ENCODE measurements around the gene GABBR2.

Gene GABBR2

DNA sequence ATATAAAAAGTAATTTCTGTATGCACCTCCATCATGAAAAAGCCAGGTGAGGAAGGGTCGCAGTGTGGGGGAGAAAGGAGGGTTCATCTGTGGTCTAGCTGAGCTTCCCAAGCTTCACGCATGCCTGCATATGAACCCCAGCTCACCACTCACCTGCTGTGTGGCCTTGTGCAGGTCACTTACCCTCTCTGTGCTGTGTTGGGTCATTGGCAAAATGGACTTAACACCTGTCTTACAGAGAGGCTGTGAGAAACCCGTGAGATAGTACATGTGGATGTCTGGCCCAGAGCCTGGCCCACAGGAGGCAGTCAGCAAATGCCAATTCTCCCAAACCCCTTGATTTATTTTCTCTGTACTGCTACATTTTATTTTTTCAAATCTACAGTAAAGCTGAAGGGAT, 88.9 kb downstream of the GABBR2 start:
- no peak for DNase-seq

DNA sequence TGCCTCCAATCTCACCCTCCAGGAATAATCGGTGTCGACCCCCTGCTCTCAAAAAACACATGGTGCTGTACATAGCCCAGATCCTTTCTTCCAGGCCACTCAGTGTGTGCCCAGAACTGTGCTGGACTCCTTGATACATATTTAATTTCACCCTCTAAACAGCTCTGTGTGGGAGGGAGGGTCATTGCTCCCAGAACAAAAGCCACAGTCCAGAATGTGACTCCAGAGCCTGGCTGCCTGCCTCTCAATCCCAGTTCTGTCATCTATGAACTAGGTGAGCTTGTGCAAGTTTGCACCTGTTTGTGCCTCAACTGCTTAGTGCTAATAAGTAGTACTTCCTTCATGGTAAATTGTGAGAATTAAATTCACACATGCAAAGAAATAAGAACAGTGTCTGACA, 93.1 kb downstream of the GABBR2 start:
- no peak for DNase-seq

DNA sequence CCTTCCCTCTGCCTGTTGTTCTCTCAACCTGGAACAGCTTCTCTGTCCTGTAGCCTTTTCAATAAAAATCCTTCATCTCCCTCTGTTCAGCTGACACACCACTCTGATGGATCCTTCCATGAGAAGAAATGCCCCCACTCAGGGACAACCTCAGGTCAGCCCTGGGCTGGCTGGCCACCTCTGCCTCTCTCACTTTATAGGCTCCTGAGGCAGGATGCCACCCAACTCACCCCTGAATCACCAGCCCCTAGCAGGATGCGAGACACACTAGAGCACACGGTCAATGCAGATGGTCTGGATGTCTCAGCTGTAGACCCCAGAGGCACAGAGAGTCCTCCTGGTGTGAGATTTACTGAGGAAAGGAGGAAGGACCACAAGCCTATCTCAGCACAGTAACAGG, 93.8 kb downstream of the GABBR2 start:
- DNase-seq: no peak

DNA sequence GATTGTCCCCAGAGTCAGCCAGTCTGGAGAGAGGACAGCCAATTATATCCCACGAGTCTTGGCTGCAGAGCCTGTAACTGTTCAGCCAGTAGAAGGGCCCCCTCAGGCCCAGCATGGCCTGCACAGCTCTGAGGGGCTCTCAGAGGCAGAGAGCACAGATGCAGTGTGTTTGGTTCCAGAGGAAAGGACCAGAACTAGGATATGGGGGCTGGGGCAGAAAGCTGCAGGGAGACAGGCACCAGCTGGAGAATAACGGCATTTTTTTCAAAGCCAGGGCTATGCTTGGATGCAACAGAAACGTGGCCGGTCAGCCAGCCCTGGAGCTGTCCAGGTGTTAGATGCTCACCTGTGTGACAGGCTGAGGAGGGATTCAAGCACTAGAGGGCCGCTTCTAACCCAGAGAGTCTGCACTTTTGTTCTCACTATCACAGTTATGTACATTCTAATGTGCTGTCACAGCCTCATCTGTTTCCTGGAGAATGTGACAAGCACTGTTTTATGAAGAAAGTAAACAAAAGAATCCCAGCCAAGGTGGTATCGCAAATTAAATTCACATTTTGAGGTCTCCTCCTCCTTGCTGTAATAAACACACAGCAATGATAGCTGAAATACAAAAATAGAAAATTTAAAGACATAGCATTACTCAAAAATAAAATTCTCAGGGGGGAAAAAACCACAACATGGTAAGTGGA, 96.5 kb downstream of the GABBR2 start:
- DNase-seq: no peak

DNA sequence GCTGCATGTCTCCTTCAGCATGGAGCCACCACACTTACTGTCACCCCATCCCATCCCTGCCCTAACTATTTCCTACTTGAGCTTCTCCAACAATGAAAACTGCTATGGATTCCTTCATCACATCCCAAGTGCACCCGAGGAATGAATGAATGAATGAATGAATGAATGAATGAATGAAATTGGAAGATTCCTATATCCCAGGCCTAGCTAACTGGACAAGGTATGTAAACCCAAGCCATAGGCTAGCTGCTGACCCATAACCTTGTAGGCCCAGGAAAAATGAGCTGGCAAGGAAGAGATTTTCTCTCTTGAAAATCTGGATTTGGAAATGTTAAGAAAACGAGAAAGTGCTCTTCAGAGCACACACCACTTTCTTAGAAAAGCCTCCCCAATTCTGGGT, 97.4 kb downstream of the GABBR2 start:
- DNase-seq: no peak

DNA sequence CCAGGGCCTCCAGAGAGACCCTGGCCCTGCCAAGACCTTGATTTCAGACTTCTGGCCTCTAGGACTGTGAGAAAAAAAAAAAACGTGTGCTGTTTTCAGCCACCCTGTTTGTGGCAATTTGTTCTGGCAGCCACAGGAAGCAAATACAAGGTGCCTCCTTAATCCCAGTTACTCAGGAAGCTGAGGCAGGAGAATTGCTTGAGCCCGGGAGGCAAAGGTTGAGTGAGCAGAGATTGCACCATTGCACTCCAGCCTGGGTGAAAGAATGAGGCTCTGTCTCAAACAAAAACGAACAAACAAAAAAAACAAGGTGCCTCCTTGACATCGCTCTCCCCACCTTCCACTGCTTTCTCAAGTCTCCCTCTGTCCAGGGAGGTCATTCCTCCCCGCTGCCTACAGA, 98.0 kb downstream of the GABBR2 start:
- DNase-seq: no peak

DNA sequence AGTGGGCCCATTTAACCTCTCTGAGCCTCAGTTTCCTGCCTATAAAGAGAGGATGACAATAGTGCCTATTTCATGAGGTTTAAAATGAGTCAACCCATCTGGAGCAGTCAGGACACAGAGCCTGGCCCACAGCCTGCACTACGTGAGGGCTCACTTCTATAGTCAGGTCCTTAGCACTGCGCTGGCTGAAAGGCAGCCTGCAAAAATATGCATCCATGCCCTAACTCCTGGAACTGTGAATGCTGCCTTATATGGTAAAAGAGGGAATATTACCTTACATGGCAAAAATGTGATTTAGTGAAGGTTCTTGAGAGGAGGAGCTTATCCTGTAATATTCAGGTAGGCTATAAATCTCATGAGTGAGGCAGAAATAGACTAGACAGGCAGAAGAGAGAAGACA, 98.5 kb downstream of the GABBR2 start:
- DNase-seq: no peak

DNA sequence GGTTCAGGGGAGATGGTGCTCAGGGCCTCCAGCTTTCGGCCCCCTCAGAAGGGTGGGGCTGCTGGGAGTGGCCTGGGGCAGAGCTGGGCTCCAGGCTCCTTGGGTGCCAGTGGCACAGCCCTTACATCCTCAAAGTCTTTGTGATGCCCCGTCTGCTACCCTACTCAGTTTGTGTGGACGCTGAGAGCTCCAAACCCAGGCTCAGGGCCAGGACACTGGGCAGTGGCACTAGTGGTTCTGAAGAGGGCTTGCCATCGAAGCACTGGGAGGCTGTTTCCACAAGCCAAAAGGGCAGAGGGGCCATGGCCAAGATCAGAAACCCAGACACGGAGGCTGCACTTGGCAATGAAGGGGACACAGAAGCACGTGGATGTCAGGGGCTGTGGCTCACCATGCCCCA, 99.1 kb downstream of the GABBR2 start:
- no peak for DNase-seq

DNA sequence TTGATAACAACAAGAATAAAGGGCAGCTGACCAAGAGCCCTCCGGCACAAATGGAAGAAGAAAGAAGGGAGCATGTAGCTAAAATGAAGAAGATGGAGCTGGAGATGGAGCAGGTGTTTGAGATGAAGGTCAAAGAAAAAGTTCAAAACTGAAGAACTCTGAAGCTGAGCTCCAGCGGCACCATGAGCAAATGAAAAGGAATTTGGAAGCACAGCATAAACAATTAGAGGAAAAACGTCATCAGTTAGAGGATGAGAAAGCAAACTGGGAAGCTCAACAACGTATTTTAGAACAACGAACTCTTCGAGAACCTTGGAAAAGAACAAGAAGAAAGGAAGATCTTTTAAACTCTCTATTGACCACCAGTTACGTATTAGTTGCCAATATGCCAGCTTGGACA, 100.9 kb downstream of the GABBR2 start:
- no peak for DNase-seq

DNA sequence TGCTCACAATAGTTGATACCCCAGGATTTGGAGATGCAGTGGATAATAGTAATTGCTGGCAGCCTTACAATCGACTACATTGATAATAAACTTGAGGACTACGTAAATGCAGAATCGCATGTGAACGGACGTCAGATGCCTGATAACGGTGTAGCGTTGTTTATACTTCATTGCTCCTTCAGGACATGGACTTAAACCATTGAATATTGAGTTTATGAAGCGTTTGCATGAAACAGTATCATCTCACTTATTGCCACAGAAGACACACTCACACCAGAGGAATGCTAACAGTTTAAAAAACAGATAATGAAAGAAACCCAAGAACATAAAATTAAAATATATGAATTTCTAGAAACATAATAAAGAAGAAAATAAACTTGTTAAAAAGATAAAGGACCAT, 101.6 kb downstream of the GABBR2 start:
- no peak for DNase-seq

DNA sequence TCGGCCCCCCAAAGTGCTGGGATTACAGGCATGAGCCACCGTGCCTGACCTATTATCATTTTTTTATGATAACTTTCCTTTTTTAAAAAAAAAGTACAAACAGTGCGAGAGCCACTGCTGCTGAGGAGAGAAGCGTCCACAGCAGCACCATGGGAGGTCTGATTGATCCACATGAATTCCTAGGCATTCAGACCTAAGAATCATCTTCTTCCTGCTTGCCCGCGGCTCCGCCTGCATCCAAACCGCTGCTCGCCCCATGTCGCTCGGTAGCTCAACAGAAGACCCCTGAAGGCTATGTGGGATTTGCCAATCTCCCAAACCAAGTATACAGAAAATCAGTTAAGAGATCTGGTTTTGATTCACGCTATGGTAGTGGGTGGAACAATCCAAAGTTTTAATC, 102.0 kb downstream of the GABBR2 start:
- no peak for DNase-seq

DNA sequence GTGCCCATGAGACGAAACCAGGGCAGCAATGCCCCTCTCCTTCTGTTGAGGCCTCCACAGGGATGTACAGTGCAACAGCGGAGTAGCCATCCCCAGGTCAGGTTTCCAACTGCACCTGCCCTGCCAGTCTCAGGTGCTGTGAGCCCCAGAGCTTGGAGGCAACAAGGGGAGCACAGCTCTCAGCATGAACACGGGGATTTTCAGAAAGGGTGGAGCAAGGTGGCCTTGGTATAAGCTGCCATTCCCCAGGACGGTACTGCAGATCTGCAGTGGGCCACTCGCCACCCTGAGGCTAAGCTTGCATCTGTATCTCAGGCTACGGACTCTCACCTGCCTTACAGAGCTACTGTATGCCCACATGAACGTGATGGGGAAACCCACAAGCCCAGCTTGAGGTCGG, 103.6 kb downstream of the GABBR2 start:
- no peak for DNase-seq

DNA sequence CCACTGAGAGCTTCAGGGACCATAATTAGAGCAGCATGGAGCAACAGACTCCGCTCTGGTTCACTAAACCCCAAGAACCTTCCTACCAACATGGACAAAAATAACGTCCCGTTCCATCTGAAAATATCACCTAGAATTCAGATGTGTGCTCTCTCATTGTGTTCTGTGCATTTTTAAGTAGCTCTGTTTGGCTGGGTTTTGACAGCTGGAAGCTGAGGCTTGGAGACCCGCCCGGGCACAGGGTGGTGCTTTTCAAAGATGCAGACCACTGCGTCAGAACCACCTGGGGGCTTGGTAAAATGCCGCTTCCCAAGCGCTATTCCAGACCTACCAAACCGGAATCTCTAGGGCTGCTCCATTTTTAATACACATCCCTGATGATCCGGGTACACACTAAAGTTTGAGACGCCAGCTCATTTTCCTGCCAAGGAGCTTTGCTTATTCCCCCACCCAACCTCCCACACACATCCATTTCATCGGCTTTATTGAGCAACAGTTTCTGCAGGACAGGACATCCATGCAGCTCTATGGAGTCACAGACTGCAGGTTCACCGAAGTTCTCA, 104.8 kb downstream of the GABBR2 start:
- no peak for DNase-seq

DNA sequence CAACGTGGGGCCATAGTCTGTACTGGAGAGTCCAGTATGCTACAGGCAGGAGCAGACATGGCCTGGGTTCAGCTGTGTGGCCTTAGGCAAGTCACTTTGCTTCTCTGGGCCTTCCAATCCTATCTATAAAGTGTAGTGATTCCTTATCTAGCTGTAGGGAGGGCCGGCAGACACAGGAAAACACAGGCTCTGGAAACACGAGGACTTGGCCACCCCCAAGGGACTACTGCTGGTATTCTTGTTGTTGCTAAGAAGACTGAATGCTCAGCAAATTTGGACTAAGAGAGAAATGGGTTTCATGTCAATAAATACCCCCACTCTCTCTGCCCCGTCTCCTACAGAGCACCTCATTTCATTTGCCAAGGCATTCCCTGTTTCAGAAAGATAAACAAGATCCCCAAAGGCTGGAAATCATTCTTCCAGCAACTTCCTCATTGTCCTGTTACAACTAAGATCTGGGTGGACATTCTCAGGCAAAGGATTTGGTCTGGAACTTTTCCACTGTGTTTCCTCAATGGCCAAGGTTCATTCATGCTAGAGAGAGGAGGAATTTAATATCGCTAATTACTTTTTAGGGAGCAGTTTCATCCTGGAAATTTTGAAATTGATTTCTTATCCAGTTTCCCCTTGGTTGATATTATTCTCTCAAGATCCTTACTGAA, 105.8 kb downstream of the GABBR2 start:
- DNase-seq: no peak

DNA sequence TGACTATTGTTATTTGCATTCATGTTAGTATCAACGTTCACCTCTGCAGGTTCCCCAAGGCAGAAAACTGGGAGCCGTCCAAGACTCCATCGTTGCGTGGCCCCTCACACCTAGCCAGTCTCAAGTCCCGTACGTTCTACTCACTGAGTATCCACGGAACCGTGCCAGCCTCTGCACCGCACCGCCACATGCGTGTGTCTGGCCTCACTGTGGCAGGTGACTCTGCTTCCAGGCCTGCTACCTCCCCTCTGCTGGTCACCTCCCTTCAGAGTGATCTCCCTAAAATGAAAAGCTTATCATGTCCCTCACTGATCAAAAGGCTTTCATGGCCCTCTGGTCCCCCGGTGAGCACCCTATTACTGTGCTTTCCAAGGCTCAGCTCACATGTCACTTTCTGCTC, 108.1 kb downstream of the GABBR2 start:
- DNase-seq: no peak

DNA sequence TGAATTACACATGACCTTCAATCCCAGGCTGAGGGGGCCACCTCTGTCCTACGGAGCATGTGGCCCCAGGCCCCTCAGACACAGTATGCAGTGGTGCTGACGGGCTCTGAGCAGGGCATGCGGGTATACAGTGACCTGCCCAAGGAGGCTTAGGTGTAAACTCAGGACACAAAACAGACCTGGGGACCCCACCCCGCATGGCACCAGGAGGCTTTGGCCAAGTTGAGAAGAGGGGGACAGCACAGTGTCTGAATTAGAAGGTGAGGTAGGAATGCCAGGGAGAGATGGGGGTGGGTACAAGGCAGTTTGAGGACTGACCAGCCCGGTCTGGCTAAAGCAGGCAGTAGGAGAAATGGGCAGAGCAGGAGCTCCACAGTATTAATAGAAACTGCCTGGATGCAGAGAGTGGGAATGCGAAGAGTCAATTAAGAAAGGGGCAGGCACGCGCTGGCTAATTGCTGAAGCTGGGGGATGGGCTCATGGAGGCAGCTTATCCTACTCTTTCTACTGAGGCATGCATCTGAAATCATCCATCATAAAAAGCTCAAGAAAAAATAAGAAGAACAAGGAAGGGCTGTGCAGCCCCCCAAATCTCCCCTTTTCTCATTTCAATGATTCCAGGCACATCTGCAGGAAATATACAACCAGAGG, 109.0 kb downstream of the GABBR2 start:
- no peak for DNase-seq

DNA sequence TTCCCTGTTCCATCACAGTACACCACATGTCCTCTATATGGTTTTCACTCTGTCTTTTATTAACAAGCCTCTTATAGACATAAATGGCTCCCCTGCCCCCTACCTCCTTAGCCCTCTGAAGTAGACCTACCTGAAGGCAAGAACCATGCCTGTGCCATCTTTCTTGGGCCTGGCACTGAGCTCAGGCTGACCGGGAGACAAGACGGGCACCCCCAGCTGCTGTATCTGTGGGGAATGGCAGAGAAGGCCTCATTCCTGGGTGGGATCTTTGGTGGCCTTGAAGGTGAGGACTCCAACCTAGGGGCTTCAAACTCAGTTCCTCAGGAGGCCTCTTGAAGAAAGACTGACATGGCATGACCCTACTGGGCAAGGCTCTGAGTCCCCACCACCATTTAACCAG, 109.9 kb downstream of the GABBR2 start:
- DNase-seq: no peak

DNA sequence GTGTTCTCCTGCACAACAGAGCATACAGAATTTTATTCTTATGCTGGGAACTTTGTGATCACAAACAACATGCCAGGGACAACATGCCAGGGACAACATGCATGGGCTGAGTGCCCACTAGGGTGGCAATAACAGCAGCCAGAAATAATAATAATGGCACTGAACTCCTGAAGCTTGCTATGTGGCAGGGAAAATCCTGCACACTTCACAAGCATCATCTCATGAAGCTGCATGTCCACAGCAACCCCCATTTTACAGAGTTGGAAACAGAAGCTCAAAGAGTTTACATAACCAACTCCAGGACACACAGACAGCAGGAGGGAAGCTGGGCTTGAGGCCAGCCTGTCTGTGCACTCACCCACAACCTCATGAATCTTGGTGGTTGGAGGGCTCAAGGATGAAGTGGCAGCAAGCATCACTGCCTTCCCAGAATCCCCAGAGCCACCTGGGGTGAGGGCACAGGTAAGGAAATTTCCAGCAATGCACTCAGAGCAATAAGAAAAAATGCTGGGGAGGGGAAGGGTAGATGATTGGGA, 111.4 kb downstream of the GABBR2 start:
- DNase-seq: no peak

DNA sequence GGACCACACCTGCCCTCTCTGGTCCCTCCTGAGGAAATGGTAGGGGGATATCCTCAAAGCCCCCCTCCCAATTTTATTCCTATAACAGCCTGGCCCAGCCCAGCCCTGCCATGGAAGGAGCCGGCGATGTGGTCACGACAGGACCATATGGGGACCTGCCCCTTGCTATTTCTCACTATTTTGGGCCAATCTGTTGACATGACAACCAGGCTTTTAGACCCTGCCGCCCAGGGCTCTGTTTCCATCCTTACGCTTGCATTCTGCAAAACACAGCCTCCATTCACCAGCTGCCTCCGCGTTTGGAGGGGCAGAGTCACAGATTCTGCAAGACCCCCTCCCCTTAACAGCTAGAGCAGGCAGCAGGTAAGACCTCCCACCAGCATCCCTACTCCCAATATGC, 112.2 kb downstream of the GABBR2 start:
- no peak for DNase-seq

DNA sequence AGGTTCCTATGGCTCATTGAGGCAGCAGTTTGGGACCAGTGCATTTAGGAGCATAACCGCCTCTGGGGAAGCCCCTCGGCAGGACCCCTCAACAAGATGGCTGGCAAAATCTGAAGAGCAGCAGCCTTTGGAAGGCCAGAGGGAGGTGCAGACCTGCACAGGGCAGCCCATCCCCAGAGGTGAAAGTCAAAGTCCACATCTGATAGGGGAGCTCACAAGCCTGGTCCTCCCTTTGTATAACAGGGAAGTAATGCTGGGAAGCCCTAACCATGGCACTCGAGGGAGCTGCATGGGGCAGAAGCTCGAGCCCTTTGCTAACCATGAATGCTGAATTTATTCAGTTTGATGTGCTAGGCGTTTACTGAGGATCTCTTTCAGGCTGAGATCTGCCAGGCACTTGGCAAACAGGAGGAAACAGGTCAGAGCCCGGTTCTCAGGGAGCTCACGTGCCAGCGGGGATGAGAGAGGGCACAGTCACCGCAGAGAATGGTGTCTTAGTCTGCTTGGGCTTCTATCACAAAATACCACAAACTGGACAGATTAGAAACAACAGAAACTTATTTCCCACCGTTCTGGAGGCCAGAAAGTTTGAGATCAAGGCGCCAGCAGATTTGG, 114.1 kb downstream of the GABBR2 start:
- DNase-seq: no peak

DNA sequence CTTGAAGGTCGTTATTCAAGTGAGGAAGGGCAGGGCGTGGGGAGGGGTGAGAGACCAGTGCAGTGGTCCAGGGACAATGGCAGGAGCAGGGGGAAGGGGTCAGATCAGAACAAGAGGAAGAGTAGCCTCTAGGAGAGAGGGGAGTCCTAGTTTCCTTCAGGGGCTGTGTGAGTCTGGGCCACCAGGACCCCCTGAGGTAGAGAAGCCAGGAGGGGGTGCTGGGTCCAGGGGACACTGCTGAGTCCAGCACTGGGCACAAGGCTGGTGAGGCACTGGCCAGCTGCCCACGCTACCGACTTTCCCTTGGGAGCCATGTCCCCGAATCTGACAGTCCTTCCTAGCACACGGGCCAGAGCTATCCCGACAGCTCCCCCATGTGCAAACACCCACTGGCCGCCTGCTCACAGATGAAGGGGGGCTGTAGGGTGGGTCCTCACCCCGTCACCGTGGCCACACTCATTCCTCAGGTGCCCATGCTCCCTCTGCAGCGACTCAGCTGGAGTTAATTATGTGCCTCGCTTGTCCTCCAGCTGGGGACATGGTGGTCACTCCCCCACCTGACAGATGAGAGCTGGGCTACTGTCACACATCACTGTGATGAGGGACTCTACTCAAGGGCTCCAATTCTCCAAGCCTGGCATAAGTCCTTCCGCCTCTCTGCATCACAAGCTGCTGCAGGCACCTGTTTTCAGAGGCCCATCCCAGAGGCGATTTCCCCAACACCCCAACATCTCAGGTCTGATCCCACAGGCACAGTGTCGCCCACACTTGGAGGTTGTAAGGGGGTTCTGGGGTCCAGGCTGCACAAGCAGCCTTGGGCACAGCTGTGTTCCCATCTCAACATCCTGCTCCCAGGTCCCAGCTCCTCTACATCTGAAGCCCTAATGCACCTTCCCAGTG, 115.1 kb downstream of the GABBR2 start:
- DNase-seq: no peak

DNA sequence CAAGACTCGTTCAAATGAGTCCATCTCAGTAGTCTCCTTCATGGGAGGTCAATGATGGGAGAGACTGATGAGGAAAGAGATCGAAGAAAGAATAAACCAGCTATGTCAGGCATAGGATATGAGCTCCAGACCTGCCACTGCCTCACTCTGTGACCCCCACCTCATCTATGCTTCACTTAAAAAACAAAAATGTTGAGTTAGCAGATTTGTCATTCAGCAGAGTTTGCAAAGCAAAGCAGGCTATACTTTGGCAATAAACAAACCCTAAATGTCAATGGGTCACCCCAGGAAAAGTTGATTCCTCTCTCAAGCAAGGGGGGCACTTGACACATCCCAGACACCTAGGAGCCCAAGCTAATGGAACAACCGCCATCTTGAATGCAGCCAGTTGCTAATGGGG, 117.0 kb downstream of the GABBR2 start:
- no peak for DNase-seq
